Activated CD4-positive, alpha-beta T cell treated with anti-CD3 and anti-CD28 coated beads, Interleukin-2, amount 50 U/mL, for 4 hours (primary cell): Measurements from ENCODE around the gene ATP8B1.

Experiments used
- DNase-seq, 2 experiments: peaks; one replicate each; pipeline ENCODE4 v3.0.0-alpha.2; 2020

ATP8B1 gene

DNA sequence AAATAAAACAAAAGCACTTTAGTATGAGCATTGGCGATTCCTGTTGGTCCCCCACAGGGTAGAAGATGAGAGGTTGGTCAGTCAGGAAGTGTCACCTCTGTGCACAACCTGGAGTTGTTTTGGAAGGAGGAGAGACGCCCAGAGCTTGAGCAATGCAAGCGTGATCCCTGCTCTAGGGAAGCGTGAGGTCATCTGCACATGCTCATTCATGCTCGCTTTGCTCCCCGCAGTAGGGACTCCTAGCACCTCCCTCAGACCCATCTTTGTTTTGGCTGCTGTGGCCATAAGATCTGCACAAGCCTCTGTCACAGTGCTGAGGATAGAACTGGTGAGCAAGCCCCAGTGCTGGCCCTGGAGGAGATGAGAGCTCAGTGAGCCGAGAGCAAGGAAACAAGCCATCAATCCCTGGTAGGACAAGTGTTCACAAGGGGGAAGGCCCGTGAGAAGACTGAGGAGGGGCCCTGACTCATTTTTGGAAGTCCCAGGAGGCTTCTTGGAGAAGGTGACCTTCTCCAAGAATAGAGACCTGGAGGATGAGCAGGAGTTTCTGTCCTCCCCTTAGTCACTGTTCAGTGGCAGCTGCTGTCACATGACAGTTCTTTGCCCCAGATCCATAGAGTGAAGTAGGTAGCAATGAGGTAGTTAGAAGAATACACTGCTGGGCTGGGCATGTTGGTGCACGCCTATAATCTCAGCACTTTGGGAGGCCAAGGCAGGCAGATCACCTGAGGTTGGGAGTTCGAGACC, 13.3 kb upstream of the ATP8B1 start:
- no peak for DNase-seq

- no peak for DNase-seq
These were observed 11.4 kb upstream of the ATP8B1 start for GRCh38 chr18:57814555-57814954.

DNA sequence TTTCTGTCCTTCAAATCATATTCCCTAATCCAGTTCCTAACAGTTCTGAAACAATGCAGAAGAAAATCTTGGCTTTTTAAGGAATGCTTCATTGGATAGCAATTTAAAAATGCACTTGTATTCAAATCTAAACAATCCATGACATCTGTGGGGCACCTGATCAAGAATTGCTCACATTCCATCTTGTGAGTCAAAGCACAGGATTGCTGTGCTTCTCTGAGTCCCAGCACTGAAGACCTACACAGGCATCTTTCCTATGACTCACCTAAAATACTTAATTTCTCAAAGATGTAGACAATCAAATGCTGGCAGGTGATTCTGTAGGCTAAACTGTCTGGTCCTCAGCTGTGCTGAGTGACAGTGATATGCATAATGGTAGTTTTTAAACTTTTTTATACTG, 10.1 kb upstream of the ATP8B1 start:
- DNase-seq, result no peak

GRCh38 chr18:57812126-57812477, 9.0 kb upstream of the ATP8B1 start:
- DNase-seq, result no peak

- no peak for DNase-seq
These were observed 8.5 kb upstream of the ATP8B1 start for GRCh38 chr18:57811477-57812125.

DNA sequence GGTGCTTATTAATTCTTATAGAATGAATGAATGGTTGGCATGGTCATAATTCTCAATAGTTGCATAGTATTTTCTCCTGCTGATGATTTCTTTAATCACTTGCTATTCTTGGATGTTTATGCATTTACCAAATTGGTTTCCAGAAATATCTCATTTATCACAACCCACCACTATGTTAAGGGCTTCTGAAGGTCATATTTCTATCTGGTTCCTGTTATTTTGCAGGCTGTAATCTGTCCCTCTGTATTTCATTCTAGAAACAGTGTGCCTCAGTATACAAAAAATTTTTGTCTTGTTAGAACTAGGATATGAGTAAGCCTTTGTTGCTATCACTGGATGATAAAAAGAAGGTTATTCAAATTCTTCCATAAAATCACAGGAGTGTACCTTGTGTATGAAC, 6.1 kb upstream of the ATP8B1 start:
- no peak for DNase-seq

DNA sequence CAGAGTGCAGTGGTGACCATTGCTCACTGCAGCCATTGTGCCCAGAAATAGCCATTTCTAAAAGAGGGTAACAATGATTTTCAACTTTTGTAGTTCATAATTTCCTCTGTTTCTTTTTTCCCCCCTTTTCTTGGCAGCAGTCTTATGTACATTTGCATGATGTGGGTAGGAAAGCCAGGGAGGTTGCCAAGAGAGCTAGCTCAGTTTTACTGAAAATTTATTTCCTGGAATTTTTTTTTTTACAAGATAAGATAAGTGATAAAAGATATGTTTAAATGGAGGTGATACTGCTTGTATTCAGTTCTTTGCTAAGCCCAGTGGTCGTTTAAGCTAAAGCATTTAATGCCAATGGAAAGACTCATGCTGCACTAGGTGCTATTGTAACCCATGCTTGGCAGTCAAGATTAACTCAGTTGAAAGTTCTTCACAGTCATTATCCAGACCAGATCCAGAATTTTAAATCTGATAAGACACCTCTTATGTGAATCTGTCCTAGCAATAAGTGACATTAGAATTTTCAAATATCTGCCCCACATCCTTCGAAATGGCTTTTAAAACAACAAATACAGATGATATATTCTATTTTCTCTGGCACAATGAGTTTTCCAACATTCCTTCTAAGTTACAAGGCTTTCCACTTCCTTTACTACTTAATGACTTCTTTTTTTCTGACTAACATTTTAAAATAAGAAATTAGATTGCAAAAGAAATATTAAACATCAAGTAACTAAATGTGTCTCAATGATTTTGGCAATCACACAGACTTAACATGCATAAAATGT, 4.4 kb upstream of the ATP8B1 start:
- no peak for DNase-seq

- no peak for DNase-seq
These were observed 3.8 kb upstream of the ATP8B1 start for GRCh38 chr18:57806978-57807285.

GRCh38 chr18:57806201-57806977, 3.3 kb upstream of the ATP8B1 start:
- no peak for DNase-seq

DNA sequence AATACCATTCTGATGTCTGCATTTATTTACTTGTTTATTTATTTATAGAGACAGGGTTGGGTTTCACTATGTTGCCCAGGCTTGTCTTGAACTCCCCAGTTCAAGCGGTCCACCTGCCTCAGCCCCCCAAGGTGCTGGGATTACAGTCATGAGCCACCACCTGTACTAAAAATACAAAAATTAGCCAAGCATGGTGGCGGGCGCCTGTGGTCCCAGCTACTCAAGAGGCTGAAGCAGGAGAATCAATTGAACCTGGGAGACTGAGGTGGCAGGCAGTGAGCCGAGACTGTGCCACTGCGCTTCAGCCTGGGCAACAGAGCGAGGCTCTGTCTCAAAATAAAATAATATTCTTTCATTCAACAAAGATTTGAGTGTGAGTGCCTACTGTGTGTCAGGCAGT, 2.0 kb upstream of the ATP8B1 start:
- no peak for DNase-seq

DNA sequence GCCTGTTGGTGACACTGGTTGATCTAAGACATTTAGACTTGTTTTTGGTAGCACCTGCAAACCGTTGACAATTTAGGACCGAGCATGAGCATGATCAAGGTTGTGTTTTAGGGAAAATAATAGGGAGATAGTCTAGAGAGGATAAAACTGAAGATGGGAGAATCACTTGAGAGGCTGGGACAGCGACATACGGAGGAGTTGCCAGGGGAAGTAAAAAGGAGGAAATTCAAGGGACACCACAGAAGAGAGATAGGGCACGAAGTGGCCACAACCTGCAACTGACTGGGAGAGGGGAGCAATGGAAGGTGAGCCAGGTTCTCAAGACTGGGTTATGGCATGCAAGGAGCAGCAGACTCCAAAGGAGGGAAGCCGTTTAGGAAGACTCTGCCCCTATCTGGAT, 1.4 kb upstream of the ATP8B1 start:
- DNase-seq, result no peak

DNA sequence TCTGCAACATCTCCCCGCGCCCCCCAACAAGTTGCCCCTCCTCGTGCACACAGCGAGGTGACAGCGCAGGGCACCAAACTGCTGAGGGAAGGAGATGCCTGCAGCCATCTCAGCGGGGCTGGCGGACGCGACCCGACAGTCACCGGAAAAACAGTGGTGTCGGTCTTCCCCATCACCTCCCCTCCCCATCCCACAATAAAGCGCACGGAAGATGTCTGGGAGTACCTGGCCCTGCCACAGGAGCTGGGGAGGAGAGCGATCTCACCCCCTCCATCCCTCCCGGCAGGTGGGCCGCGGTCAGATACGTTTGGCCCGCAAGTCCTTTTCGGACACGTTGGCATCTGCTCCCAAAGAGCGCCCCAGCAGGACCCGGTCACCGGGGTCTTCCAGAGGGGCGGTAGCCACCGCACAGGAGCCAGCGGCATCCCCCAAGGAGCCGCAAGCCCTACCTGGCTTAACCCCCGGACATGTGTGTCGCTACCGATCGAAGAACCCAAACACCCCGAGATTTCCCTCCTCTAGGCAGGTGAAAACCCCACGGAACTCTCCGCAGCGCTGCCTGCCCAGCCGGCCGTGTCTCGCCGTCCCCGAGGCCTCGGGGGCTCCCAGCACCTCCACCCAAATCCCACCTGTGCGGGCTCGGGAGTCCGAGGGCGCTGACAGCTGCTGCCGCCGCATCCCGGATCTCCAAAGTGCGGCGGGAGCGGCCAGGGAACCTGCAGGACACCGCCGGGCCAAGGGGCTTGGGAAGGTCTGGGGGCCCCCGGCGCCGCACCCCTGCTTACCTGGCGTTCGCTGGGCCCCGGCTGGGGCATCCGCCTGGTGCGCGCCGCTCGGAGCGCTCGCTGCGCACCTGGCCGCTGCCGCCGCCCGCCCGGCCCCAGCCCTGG, 657 bp downstream of the ATP8B1 start:
- DNase-seq, result no peak

GRCh38 chr18:57801761-57802212, 1.3 kb downstream of the ATP8B1 start:
- no peak for DNase-seq

DNA sequence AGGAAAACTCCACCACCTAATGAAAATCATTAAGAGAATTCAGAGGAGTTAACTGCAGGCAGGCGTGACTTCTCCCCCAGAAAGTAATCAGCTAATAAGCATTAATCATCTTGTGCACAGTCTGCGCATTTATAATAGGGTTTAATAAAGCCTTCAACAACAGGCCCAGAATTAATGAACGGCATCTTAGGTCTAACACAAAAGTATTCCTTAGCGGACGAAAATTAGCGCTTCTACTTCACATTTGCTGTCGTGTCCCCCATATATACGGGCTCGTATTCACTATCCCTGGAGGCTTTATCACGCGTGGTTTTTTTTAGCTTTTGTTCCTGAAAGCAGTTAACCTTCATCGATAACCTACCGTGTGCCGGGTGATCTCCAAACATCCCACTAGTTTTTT, 1.8 kb downstream of the ATP8B1 start:
- DNase-seq, result no peak

- DNase-seq, result no peak
These were observed 4.3 kb downstream of the ATP8B1 start for GRCh38 chr18:57798713-57799373.

DNA sequence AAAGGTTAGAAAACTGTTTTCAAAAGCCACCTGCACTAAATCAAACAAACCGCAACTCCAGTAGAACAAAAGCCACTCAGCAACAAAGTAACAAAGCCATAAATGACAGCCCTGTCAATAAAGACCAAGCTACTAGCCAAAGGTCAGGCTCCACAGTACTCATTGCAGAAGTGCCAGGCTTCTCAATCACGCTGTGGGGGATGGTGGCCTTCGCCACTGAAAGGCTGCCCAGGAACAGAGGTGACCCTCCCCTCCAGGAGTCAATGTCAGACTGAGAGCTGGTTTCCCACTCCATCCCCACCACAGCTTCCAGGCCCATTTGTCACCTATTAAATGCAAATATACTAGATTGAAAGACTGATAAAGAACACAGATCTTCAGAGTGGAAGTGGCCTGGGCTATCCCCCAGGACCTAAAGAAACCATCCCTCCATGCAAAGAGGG, 5.9 kb downstream of the ATP8B1 start:
- DNase-seq, result no peak

GRCh38 chr18:57794951-57795728, 8.0 kb downstream of the ATP8B1 start:
- no peak for DNase-seq

DNA sequence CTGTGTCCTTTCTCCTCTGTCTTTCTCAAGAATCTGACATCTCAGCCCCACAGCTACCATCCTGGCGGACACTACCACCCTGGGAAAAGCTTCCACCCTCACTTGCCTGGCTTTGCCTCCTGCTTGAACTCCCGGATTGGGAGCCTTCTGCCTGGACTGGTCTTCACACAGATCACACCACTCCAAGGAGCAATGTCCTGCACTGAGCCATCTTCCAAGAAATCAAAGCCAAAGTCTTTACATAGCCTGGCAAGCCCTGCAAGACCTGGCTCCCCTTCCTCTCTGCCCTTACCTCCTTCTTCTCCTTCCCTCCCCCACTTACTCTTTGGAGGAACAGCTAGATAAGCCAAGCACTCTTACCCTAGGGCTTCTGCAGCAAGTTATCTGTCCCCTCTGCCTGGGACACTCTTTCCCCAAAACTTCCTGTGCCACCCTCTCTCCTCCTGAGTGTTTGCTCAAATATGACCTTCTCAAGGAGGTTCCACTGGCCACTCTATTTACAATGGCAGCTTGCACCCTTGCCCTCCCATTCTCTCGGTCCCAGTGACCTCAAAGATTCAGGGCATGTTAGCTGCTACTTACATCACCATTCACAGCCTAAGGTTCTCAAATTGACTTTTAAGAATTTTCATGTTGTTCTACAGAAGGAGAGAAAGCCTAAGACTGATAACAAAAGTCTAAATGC, 9.7 kb downstream of the ATP8B1 start:
- no peak for DNase-seq

DNA sequence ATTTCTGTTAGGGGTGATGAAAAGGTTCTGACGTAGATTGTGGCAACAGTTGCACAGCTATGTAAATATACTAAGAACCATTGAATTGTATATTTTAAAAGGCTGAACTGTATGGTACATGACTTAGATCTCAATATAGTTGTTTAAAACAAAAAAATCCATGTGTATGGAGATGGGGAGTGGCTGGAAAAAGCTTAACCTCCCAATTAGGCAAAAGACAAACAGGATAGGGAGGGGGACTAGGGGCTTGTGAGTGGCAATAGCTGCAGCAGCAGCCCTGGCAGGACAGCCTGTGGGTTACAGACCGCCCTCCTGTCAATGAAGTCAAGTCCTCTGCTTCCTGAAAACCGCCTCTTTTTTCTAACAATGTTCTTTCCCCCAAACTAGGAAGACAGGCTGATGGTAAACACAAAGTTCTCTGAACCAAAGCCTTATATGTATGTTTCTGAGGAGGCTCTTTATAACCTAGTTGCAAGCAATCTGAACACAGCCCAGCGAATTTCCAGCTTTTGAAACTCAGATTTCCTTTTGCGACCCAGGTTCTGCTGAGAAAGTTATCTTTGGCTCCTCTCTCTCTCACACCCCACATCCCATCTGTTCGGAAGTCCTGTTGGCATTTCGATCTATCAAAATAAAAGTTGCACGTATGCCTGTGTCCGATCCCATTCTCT, 10.3 kb downstream of the ATP8B1 start:
- no peak for DNase-seq

DNA sequence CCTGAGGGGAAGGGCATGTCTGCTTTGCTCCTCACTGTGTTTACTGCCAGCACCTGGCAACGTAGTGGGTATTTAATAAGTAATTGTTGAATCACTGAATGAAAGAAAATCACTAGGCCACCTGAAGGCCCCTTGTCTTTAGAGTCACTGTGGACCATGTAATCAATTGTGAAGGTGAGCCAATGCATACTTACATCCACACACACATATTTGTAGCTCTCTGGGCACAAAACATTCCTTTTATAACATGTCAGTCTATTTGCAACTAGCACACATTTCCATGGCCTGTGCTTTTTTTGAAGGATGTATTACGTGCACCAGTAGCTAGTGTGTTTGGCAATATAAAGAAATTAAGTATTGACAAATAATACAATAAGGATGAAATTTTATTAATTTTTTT, 11.2 kb downstream of the ATP8B1 start:
- no peak for DNase-seq
